Posterior vena cava (tissue), 2 donors: ENCODE results near the gene SPATA31D3. TPM values are rescaled to one million over a fixed set of nuclear protein-coding genes. Genes with fewer than 3 reads are reported as not detected.
"Not testable (repeated sequence)": the region's sequence is repeated elsewhere in the genome, so short reads cannot be mapped to it uniquely, and the experiment has no call there.

Source experiments
- DNase-seq: peaks from one replicate; pipeline ENCODE4 v3.0.0-alpha.2; 2020; ENCODE audit warnings: low spot score
- intact Hi-C, 2 donors: fragments of 100-400 bp; cut with DNase I; formaldehyde crosslinking; loops; one replicate each; pipeline versions ENCODE4 v1.14.1 to v1.14.2; 2022 to 2023
- long read RNA-seq, 2 donors: library from polyadenylated mRNA; unstranded; transcript quantifications; one replicate each; pipeline ENCODE4 v2.0.0, GENCODE V29; 2020 to 2021
- total RNA-seq, 2 donors: library from RNA; stranded (reverse); fragmentation: NEBNext Ultra II Directional; extraction: Animal tissue kit (Norgen Biotek cat#: 25700); gene quantifications; one replicate each; pipeline ENCODE4 v1.2.1, GENCODE V29; 2021
- donor health status: DM: yes; HTN: yes; CAD: no.
- donor health status: DM: yes; HTN: yes; CAD: no.

The SPATA31D3 gene
- total RNA-seq = not detected
- long read RNA-seq, donor 1 = 0 reads
- long read RNA-seq, donor 2 = 0 reads

- DNase-seq, intact Hi-C loops: not testable (repeated sequence)
Measured at GRCh38 chr9:81943393-81943792, at the start of gene SPATA31D3. Gene SPATA31D3, plus strand, starts transcription at chr9:81943500. Its CDS starts 86 bp downstream, at chr9:81943586.

DNA sequence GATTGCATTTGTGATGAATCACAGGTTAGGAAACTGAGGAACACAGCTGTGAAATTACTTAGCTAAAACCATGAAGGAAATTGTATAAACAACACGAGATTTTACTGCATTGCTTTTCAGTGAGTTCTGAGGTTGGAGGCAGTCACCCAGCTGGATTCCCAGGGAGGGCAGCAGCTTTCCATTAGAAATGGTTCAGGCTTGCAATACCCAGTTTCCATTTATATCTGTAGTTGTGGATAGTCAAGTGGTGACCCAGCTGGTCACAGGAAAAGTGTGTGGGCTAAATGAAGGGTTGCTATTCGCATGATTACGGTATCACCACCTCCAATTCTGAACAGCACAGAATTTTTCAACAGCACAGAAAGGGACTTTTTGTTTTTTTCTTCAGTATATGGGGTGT is 49.4 kb upstream of the SPATA31D3 start:
- no peak for DNase-seq
- intact Hi-C loops = no loop called here

GRCh38 chr9:81894891-81895290 is 48.4 kb upstream of the SPATA31D3 start:
- intact Hi-C loops = no loop called here

DNA sequence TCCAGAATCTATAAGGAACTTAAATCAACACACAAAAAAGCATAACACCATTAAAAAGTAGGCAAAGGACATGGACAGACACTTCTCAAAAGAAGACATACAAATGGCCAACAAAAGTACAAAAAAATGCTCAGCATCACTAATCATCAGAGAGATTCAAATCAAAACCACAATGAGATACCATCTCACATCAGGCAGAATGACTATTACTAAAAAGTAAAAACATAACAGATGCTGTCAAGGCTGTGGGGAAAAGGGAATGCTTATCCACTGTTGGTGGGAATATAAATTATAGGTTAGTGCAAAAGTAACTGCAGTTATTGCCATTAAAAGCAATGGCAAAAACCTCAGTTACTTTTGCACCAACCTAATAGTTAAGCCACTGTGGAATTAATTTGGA is 47.2 kb upstream of the SPATA31D3 start:
- DNase-seq = no peak
- intact Hi-C loops = no loop called here

More at GRCh38 chr9:81894891-81895290, 48.4 kb upstream of the SPATA31D3 start:
- DNase-seq = no peak

DNA sequence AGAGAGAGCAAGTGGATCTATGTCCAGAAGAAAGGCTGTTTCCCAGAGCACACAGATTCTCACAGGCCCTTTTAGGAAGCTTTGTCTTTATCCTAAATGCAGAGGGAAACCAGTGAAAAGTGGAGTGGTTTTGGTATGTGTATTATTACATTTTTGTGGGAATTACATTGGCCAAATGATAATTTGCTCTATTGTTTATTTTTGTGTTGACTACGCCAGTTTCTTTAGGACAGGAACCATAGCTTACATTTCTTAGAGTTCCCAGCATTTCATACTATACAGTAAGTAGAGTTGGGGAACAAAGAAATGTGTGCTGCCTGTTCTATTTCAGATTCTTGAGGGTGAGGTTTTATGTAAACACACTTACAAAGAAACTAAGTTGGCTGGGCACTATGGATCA is 44.4 kb upstream of the SPATA31D3 start:
- intact Hi-C loops = no loop called here
- DNase-seq = no peak

- intact Hi-C loops = no loop called here
- DNase-seq = no peak
Measured at GRCh38 chr9:81902196-81902595, 41.1 kb upstream of the SPATA31D3 start.

GRCh38 chr9:81902626-81903025 is 40.7 kb upstream of the SPATA31D3 start:
- intact Hi-C loops = no loop called here
- DNase-seq = no peak

GRCh38 chr9:81906671-81907070 is 36.6 kb upstream of the SPATA31D3 start:
- DNase-seq = no peak
- intact Hi-C loops = no loop called here

GRCh38 chr9:81912135-81912534 is 31.2 kb upstream of the SPATA31D3 start:
- intact Hi-C loops = no loop called here

GRCh38 chr9:81915801-81916505 is 27.3 kb upstream of the SPATA31D3 start:
- intact Hi-C loops = no loop called here
- no peak for DNase-seq

More at GRCh38 chr9:81912135-81912534, 31.2 kb upstream of the SPATA31D3 start:
- DNase-seq = no peak

DNA sequence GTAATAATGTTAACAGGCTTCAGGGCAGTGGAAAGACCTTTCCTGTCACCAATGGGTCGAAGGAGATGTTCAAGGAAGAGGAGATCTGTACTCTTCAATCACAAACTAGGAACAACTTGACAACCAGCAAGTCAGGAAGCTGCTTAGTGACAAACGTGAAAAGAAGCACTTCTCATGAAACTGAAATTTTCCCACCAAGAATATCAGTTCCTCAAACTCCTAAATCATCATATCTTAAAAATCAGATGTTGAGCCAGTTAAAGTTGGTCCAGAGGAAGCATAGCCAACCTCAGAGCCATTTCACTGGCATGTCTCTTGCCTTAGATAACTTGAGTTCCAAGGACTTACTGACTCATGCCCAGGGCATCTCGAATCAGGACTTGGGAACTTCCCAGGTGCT is 24.8 kb upstream of the SPATA31D3 start:
- intact Hi-C loops = not testable (repeated sequence)

DNA sequence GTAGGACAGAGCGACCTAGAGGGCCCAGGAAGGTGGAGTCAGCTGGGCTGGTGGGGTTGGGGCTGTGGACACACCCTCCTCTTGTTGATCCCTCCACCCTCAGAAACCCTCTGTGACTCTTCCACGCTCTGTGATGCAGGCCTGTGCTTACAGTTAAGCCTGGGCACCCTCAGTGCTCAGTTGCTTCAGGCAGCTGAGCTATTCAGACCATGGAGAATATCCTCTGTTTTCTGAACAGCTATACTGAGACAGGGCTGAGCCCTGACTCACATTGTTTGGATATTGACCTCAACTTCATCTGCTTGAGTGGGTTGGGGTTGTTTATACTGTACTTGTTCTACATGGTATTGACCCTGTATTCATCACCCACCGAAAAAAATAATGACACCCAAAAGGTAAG is 15.0 kb upstream of the SPATA31D3 start, which contains the start of gene SPATA31D4:
Gene SPATA31D4 (plus strand): TSS at position 124 of the 400 bp plus-strand sequence. CDS start 86 bp downstream, at position 210.
- intact Hi-C loops, DNase-seq: not testable (repeated sequence)

More for the DNA sequence above, 24.8 kb upstream of the SPATA31D3 start:
- DNase-seq = not testable (repeated sequence)

DNA sequence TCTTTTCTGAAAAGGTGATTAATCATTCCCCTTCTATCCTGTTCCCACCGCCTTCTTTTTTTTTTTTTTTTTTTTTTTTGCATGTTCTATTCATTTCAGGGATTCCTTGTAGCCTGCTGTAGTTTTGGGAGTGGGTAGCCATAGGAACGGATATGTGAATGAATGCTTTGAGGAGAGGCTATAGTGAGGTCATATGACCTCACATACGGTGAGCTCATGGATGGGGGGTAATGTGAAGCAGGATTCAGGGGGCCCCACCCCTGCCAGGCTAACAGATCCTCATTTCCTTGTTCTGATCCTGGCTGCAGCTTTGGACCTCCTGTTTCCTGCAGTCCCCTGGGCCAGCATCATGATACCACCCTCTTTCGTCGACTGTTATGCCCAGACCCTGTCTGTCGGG is 13.2 kb upstream of the SPATA31D3 start:
- DNase-seq, intact Hi-C loops: not testable (repeated sequence)

- DNase-seq, intact Hi-C loops: not testable (repeated sequence)
Measured at GRCh38 chr9:81933547-81933946, 9.8 kb upstream of the SPATA31D3 start.

GRCh38 chr9:81948650-81949049 is 5.3 kb downstream of the SPATA31D3 start:
- intact Hi-C loops, DNase-seq: not testable (repeated sequence)

DNA sequence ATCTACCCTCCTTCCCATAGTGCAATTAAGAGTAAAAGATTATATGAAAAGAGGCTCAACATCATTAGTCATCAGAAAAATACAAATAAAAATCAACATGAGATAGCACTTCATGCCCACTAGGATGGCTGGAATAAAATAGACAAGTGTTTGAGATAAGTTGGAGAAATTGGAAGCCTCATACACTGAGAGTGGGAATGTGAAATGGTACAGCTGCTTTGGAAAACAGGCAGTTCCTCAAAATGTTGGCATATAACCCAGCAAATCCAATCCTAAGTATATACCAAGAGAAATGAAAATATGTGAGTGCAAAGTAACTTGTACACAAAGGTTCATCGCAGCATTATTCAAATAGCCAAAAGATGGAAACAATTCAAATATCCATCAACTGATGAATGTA is 9.8 kb downstream of the SPATA31D3 start:
- no peak for DNase-seq
- intact Hi-C loops = no loop called here

- DNase-seq = no peak
- intact Hi-C loops = no loop called here
Measured at GRCh38 chr9:81955625-81956024, 12.3 kb downstream of the SPATA31D3 start.

GRCh38 chr9:81964218-81965171 is 21.2 kb downstream of the SPATA31D3 start:
- DNase-seq = no peak
- intact Hi-C loops = no loop called here

- intact Hi-C loops = no loop called here
- no peak for DNase-seq
Measured at GRCh38 chr9:81968026-81968425, 24.7 kb downstream of the SPATA31D3 start.

GRCh38 chr9:81969971-81970370 is 26.7 kb downstream of the SPATA31D3 start:
- intact Hi-C loops = loop anchor here in 1 of 2 donors (1.0 kb wide), 1 partner anchor 48 kb away; no protein-coding TSS in a partner anchor
- DNase-seq = no peak
